OCI-LY7 (cell line): ENCODE results near the gene EFNA2.

Source experiments
- EZH2phosphoT487 ChIP-seq: fragments of 200-600 bp; sonication (generic); IDR thresholded peaks from 2 replicates; pipeline ENCODE4 v1.6.1; 2018; ENCODE audit warnings: low read depth, borderline replicate concordance, mild to moderate bottlenecking, mixed run types, antibody characterized with exemption, low read length, moderate library complexity, mixed read lengths
- TF ChIP-seq, protein P1 (sequence below): fragments of 200-600 bp; sonication (generic); conservative IDR thresholded peaks from 2 replicates; pipeline ENCODE4 v1.5.1; 2014; ENCODE audit warnings: mild to moderate bottlenecking, antibody characterized with exemption, low read length, moderate library complexity, mixed read lengths

DNA sequence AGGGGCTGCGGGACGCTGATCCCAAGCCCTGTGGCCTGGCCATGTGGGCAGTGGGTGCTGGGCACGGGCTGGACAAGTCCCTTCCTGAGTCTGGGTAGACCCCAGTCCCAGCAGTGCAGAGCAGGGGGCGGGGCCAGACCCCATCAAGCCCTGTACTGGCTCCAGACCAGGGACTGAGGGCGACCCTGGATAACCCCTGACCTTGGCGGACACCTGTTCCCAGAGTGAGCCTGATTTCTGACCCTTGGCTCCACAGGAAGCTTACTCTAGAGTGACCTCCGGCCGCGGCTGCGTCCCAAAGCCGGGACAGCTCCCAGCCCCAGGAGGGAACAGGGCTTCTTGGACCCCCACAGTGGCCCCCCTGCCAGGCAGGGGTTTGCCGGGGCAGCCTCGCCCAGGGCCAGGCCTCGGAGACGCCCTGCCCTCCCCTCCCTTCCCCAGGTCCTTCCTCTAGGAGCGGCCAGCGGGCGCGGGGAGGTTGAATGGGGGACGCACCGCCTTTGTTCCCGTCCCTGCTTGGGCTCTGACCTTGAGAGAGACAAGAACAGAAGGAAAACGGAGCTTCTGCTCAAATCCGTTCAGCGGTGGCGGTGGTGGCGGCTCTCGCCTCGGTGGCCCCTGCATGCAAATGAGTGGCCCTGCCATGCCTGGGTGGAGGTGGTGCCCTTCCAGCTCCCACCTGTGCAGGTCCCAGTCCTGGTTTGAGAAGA is 2.3 kb upstream of the EFNA2 start:
- TF ChIP-seq, protein P1, sequence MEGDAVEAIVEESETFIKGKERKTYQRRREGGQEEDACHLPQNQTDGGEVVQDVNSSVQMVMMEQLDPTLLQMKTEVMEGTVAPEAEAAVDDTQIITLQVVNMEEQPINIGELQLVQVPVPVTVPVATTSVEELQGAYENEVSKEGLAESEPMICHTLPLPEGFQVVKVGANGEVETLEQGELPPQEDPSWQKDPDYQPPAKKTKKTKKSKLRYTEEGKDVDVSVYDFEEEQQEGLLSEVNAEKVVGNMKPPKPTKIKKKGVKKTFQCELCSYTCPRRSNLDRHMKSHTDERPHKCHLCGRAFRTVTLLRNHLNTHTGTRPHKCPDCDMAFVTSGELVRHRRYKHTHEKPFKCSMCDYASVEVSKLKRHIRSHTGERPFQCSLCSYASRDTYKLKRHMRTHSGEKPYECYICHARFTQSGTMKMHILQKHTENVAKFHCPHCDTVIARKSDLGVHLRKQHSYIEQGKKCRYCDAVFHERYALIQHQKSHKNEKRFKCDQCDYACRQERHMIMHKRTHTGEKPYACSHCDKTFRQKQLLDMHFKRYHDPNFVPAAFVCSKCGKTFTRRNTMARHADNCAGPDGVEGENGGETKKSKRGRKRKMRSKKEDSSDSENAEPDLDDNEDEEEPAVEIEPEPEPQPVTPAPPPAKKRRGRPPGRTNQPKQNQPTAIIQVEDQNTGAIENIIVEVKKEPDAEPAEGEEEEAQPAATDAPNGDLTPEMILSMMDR: no peak
- TF ChIP-seq EZH2phosphoT487: no peak
